Thoracic aorta (tissue), 2 donors: ENCODE data around the gene CTF1. TPM values are rescaled to one million over a fixed set of nuclear protein-coding genes. Genes with fewer than 3 reads are reported as not detected.
A peak's percentile ranks its signal among the peaks of the same experiment; 100 is the strongest.

Experiments
- ATAC-seq: fragments of 150-250 bp; one replicate; pipeline ENCODE4 v1.8.0; 2017; ENCODE audit warnings: low read depth; ENCODE audit not compliant: insufficient number of reproducible peaks, low FRiP score
- DNase-seq: peaks from one replicate; pipeline ENCODE4 v3.0.0-alpha.2; 2020; ENCODE audit warnings: low spot score
- H3K27ac ChIP-seq, 2 donors: fragments of 200-600 bp; sonication (generic); 1 replicate in 1 of 2; 2 replicates in 1 of 2; pipeline ENCODE4 v1.5.1; 2016; ENCODE audit warnings: mild to moderate bottlenecking in 2 of 2, moderate library complexity in 2 of 2
- H3K27me3 ChIP-seq: fragments of 200-600 bp; sonication (generic); replicated peaks from 2 replicates; pipeline ENCODE4 v1.6.0; 2016; ENCODE audit warnings: mild to moderate bottlenecking; ENCODE audit not compliant: insufficient read depth
- H3K36me3 ChIP-seq: fragments of 200-600 bp; sonication (generic); one replicate; pipeline ENCODE4 v1.5.1; 2016
- H3K4me1 ChIP-seq, 2 donors: fragments of 200-600 bp; sonication (generic); 1 replicate in 1 of 2; 2 replicates in 1 of 2; pipeline versions ENCODE4 v1.5.1 to v1.6.0; 2016; ENCODE audit warnings: low read depth in 2 of 2, mild to moderate bottlenecking in 1 of 2; ENCODE audit not compliant: control insufficient read depth in 1 of 2
- H3K4me3 ChIP-seq: fragments of 200-600 bp; sonication (generic); 2 replicates; pipeline ENCODE4 v1.5.1; 2016; ENCODE audit warnings: mild to moderate bottlenecking
- H3K9me3 ChIP-seq: fragments of 200-600 bp; sonication (generic); 2 replicates; pipeline ENCODE4 v1.5.1; 2016
- total RNA-seq, 2 donors: library from RNA; depleted of rRNA; stranded (reverse); fragments of >200 nt; gene quantifications; one replicate each; pipeline versions ENCODE4 v1.1.0 to v1.2.3, GENCODE V29; 2016
- TF ChIP-seq, protein P1 (sequence below): fragments of 200-600 bp; sonication (generic); IDR thresholded peaks from one replicate; pipeline ENCODE4 v1.5.1; 2019; ENCODE audit warnings: antibody characterized with exemption

Gene CTF1
- total RNA-seq, 2 donors from 2014 or later, result 3.8 TPM

- H3K4me3 ChIP-seq, result peak overlapping the region; percentile 70
- no peaks in the 10 kb centered on the region for H3K27me3 ChIP-seq
- H3K4me1 ChIP-seq, result peaks cover 5 to 27% of the 10 kb centered on the region in 2 donors
- H3K36me3 ChIP-seq, result no peaks in the 10 kb centered on the region
- ATAC-seq (peak; percentile 72), DNase-seq (peak; percentile 99)
- TF ChIP-seq, protein P1, sequence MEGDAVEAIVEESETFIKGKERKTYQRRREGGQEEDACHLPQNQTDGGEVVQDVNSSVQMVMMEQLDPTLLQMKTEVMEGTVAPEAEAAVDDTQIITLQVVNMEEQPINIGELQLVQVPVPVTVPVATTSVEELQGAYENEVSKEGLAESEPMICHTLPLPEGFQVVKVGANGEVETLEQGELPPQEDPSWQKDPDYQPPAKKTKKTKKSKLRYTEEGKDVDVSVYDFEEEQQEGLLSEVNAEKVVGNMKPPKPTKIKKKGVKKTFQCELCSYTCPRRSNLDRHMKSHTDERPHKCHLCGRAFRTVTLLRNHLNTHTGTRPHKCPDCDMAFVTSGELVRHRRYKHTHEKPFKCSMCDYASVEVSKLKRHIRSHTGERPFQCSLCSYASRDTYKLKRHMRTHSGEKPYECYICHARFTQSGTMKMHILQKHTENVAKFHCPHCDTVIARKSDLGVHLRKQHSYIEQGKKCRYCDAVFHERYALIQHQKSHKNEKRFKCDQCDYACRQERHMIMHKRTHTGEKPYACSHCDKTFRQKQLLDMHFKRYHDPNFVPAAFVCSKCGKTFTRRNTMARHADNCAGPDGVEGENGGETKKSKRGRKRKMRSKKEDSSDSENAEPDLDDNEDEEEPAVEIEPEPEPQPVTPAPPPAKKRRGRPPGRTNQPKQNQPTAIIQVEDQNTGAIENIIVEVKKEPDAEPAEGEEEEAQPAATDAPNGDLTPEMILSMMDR, result no peak
- peak overlapping the region; percentile 84 to 96 for H3K27ac ChIP-seq
- no peaks in the 10 kb centered on the region for H3K9me3 ChIP-seq
Measured at GRCh38 chr16:30922420-30922959, 26.1 kb downstream of the CTF1 start.

GRCh38 chr16:30922960-30923535, 26.6 kb downstream of the CTF1 start:
- H3K36me3 ChIP-seq, result no peaks in the 10 kb centered on the region
- peak; percentile 75 for ATAC-seq
- H3K4me1 ChIP-seq, result peaks cover 5 to 30% of the 10 kb centered on the region in 2 donors

DNA sequence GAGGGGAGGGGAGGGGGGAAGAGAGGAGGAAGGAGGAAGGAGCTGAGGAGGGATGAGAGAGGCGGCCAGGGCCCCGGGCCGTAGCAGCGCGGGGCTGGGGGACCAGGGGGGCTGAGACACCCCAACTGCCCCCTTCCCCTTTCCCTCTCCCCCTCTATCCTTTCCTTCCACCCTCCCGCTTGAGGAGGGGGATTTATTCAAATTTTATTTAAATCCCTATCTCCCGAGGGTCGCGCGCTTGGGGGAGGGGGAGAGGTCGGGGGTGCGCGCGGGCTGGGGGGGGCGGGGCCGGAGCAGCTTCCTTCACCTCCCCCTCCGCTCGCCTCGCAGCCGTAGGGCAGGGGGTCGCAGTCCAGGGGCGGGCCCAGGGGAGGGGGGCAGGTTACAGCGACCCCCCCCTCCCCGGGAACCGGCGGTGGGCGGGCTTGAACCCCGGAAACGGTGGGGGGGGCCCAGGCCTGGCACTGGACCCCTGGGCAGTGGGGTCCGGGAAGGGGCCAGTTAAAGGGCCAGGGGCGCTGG, 27.2 kb downstream of the CTF1 start, which contains the start of gene FBXL19:
Gene FBXL19 (plus strand): TSS at position 19 of the 522 bp plus-strand sequence. CDS start 2,183 bp downstream, outside the sequence.
- Histone ChIP-seq H3K9me3 (no peaks in the 10 kb centered on the region), H3K27ac (peak within 1 kb of the TSS; percentile 84 to 96), H3K4me3 (peak within 1 kb of the TSS; percentile 70), H3K36me3 (no peaks in the 10 kb centered on the region), H3K27me3 (no peaks in the 10 kb centered on the region), H3K4me1 (peaks cover 5 to 30% of the 10 kb centered on the region in 2 donors)
- TF ChIP-seq, protein P1, result no peak
- ATAC-seq (no peak), DNase-seq (no peak)

More at GRCh38 chr16:30922960-30923535, 26.6 kb downstream of the CTF1 start:
- Histone ChIP-seq H3K27ac (peak overlapping the region; percentile 84 to 96), H3K4me3 (peak overlapping the region; percentile 70), H3K9me3 (no peaks in the 10 kb centered on the region), H3K27me3 (no peaks in the 10 kb centered on the region)
- peak; percentile 100 for DNase-seq
- TF ChIP-seq, protein P1, result no peak

DNA sequence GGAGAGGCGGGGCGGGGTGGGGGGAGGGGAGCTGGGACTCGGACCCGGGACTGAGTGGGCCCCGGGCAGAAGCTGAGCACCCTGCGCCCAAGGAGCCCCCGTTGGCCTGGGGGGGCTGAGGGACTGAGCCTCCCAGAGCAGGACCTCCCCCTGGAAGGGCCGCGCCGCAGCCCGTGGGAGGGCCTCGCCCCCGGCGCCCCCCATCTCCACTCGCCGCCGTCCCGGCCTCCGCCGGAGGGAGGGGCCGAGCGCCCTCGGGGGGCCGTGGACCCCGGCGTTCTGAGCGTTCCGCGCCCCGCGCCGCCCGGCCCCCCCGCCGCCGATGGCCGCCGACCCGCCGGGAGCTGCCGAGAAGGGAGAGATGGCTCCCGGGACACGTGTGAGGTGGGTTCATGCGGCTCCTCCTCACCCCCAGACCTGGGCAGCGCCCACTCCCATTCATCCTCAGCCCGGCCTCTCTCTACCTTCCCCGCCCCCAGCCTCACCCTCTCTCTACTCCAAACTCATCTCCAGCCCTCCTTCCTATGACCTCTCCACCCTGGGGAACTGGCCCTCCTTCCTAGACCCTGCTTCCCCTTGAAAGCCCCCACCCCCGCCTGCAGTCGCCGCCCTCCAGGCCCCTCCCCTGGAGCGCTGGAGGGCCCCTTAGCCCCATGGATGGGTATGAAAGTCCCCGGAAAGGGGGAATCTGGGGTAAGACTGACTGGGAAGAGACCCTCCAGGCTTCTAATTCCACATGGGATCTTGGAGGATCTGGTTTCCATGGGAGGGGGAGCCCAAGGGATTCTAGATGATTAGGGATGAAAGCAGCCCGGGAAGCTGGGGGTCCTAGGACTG, 27.9 kb downstream of the CTF1 start:
- no peak for DNase-seq
- H3K4me1 ChIP-seq, result peaks cover 5 to 30% of the 10 kb centered on the region in 2 donors

More for the DNA sequence above, 27.9 kb downstream of the CTF1 start:
- peak overlapping the region; percentile 20 to 84 for H3K27ac ChIP-seq
- H3K36me3 ChIP-seq, result no peaks in the 10 kb centered on the region
- peak overlapping the region; percentile 70 for H3K4me3 ChIP-seq
- H3K9me3 ChIP-seq, result no peaks in the 10 kb centered on the region
- ATAC-seq, result no peak
- H3K27me3 ChIP-seq, result no peaks in the 10 kb centered on the region
- TF ChIP-seq, protein P1, result no peak
